ENCODE measurements around the gene PEMT. TPM values are rescaled to one million over a fixed set of nuclear protein-coding genes. Genes with fewer than 3 reads are reported as not detected.

Gene PEMT
- total RNA-seq, 1 experiment from 2014 or later = 39.8 TPM

GRCh38 chr17:17500999-17501605 lies 90.4 kb downstream of the PEMT start:
- intact Hi-C loops (cut with micrococcal nuclease; ENCODE audit: unreplicated experiment) = no loop called here
- CTCF ChIA-PET = interaction anchor here (0.6 kb wide), 1 partner anchor 333 kb away, joined by 3 read pairs; no protein-coding TSS in a partner anchor
- BruUV-seq (replicated peaks) = no TSS peak

GRCh38 chr17:17499402-17500145 lies 91.9 kb downstream of the PEMT start:
- DNase-seq (ENCODE audit: low spot score) = no peak
- Histone ChIP-seq H3K9me3 (ENCODE audit: low read depth, low read length, poor library complexity, severe bottlenecking) (no peaks in the 10 kb centered on the region), H3K27me3 (replicated peaks; ENCODE audit: insufficient read depth, low read depth, low read length, poor library complexity) (peaks cover 13% of the 10 kb centered on the region), H3K4me3 (ENCODE audit: low read depth, low read length, poor library complexity, severe bottlenecking) (no peak overlapping the region), H3K4me1 (ENCODE audit: insufficient read depth, low read length, poor library complexity, severe bottlenecking) (peaks cover 19% of the 10 kb centered on the region), H3K27ac (ENCODE audit: low read depth, low read length, poor library complexity, severe bottlenecking) (no peak overlapping the region), H3K36me3 (ENCODE audit: insufficient read depth, low read length, poor library complexity, severe bottlenecking) (no peaks in the 10 kb centered on the region)
- BruUV-seq (replicated peaks) = no TSS peak
- ChIA-PET POLR2A (ENCODE audit: low non-redundant PET) (no interaction called here), CTCF (no interaction called here)
- intact Hi-C loops (cut with micrococcal nuclease; ENCODE audit: unreplicated experiment) = loop anchor here (5.0 to 10.0 kb wide), 2 partner anchors 418 to 535 kb away; partner anchors contain the start of genes ATPAF2 and GID4
- TF ChIP-seq CTCF (conservative IDR thresholded peaks at IDR 0.05; ENCODE audit: low read depth, low read length) (no peak), EZH2 (IDR thresholded peaks at IDR 0.05; ENCODE audit: borderline replicate concordance, low read depth, low read length, poor library complexity, severe bottlenecking) (no peak)

More at GRCh38 chr17:17500999-17501605, 90.4 kb downstream of the PEMT start:
- no peak overlapping the region for H3K4me3 ChIP-seq (ENCODE audit: low read depth, low read length, poor library complexity, severe bottlenecking)
- POLR2A ChIA-PET (ENCODE audit: low non-redundant PET) = no interaction called here
- peaks cover 4% of the 10 kb centered on the region for H3K4me1 ChIP-seq (ENCODE audit: insufficient read depth, low read length, poor library complexity, severe bottlenecking)
- H3K9me3 ChIP-seq (ENCODE audit: low read depth, low read length, poor library complexity, severe bottlenecking) = no peaks in the 10 kb centered on the region
- no peaks in the 10 kb centered on the region for H3K27me3 ChIP-seq (replicated peaks; ENCODE audit: insufficient read depth, low read depth, low read length, poor library complexity)
- no peaks in the 10 kb centered on the region for H3K36me3 ChIP-seq (ENCODE audit: insufficient read depth, low read length, poor library complexity, severe bottlenecking)
- TF ChIP-seq CTCF (conservative IDR thresholded peaks at IDR 0.05; ENCODE audit: low read depth, low read length) = no peak
- no peak for TF ChIP-seq EZH2 (IDR thresholded peaks at IDR 0.05; ENCODE audit: borderline replicate concordance, low read depth, low read length, poor library complexity, severe bottlenecking)
- DNase-seq (ENCODE audit: low spot score) = no peak
- H3K27ac ChIP-seq (ENCODE audit: low read depth, low read length, poor library complexity, severe bottlenecking) = no peak overlapping the region

- TF ChIP-seq CTCF (conservative IDR thresholded peaks at IDR 0.05; ENCODE audit: low read depth, low read length) (no peak), EZH2 (IDR thresholded peaks at IDR 0.05; ENCODE audit: borderline replicate concordance, low read depth, low read length, poor library complexity, severe bottlenecking) (no peak)
- peaks cover 27% of the 10 kb centered on the region for H3K4me1 ChIP-seq (ENCODE audit: insufficient read depth, low read length, poor library complexity, severe bottlenecking)
- DNase-seq (ENCODE audit: low spot score) = no peak
- no TSS peak for BruUV-seq (replicated peaks)
- ChIA-PET POLR2A (ENCODE audit: low non-redundant PET) (no interaction called here), CTCF (no interaction called here)
- no peak overlapping the region for H3K4me3 ChIP-seq (ENCODE audit: low read depth, low read length, poor library complexity, severe bottlenecking)
- H3K27ac ChIP-seq (ENCODE audit: low read depth, low read length, poor library complexity, severe bottlenecking) = no peak overlapping the region
- H3K27me3 ChIP-seq (replicated peaks; ENCODE audit: insufficient read depth, low read depth, low read length, poor library complexity) = peaks cover 13% of the 10 kb centered on the region
- H3K36me3 ChIP-seq (ENCODE audit: insufficient read depth, low read length, poor library complexity, severe bottlenecking) = no peaks in the 10 kb centered on the region
- H3K9me3 ChIP-seq (ENCODE audit: low read depth, low read length, poor library complexity, severe bottlenecking) = no peaks in the 10 kb centered on the region
- intact Hi-C loops (cut with micrococcal nuclease; ENCODE audit: unreplicated experiment) = loop anchor here (5.0 to 10.0 kb wide), 2 partner anchors 419 to 536 kb away; partner anchors contain the start of genes ATPAF2 and GID4
Observed at GRCh38 chr17:17498606-17499301, 92.8 kb downstream of the PEMT start.

All from A673 (cell line).